GM18520 (cell line): ENCODE measurements around the gene PCNX3.

Experiments used
- ATAC-seq: cut with Tn5 transposase; IDR thresholded peaks from one replicate; pipeline ENCODE4 v1.9.1; 2021; ENCODE audit not compliant: unreplicated experiment

The PCNX3 gene

GRCh38 chr11:65617990-65618751 is 2.6 kb downstream of the PCNX3 start:
- ATAC-seq: no peak

- no peak for ATAC-seq
Measured at GRCh38 chr11:65618763-65619162, 3.2 kb downstream of the PCNX3 start.

GRCh38 chr11:65619281-65619928 is 3.8 kb downstream of the PCNX3 start:
- ATAC-seq: no peak

- no peak for ATAC-seq
Measured at GRCh38 chr11:65620666-65621065, 5.1 kb downstream of the PCNX3 start.

GRCh38 chr11:65621460-65621859 is 5.9 kb downstream of the PCNX3 start:
- no peak for ATAC-seq

GRCh38 chr11:65622011-65622410 is 6.4 kb downstream of the PCNX3 start:
- no peak for ATAC-seq

- no peak for ATAC-seq
Measured at GRCh38 chr11:65623177-65623576, 7.6 kb downstream of the PCNX3 start.

GRCh38 chr11:65623852-65624616 is 8.5 kb downstream of the PCNX3 start:
- no peak for ATAC-seq

GRCh38 chr11:65624931-65625627 is 9.5 kb downstream of the PCNX3 start:
- no peak for ATAC-seq

GRCh38 chr11:65625628-65626342 is 10.2 kb downstream of the PCNX3 start:
- ATAC-seq: no peak

- no peak for ATAC-seq
Measured at GRCh38 chr11:65627202-65627601, 11.6 kb downstream of the PCNX3 start.

- no peak for ATAC-seq
Measured at GRCh38 chr11:65629579-65629978, 14.0 kb downstream of the PCNX3 start.

- no peak for ATAC-seq
Measured at GRCh38 chr11:65630215-65630614, 14.6 kb downstream of the PCNX3 start.

GRCh38 chr11:65633390-65634108 is 18.0 kb downstream of the PCNX3 start:
- no peak for ATAC-seq

- no peak for ATAC-seq
Measured at GRCh38 chr11:65634109-65634436, 18.5 kb downstream of the PCNX3 start.

- ATAC-seq: no peak
Measured at GRCh38 chr11:65634440-65634839, 18.9 kb downstream of the PCNX3 start.

- no peak for ATAC-seq
Measured at GRCh38 chr11:65634905-65635731, 19.5 kb downstream of the PCNX3 start.

- no peak for ATAC-seq
Measured at GRCh38 chr11:65636108-65637031, 20.8 kb downstream of the PCNX3 start.
